Measurements from ENCODE around the gene MTREX.

- TF ChIP-seq POLR2AphosphoS5 (IDR thresholded peaks at IDR 0.05; ENCODE audit: low read depth, low read length) (no peak), POLR2A (IDR thresholded peaks at IDR 0.05; ENCODE audit: low read depth, low read length) (no peak)
These were observed 146.5 kb downstream of the MTREX start for GRCh38 chr5:55454282-55454681.

Data from GM12892 (cell line).